H9 (cell line): ENCODE data around the gene GSG1L. TPM values are rescaled to one million over a fixed set of nuclear protein-coding genes. Genes with fewer than 3 reads are reported as not detected.
A peak's percentile ranks its signal among the peaks of the same experiment; 100 is the strongest.

Experiments
- DNase-seq: peaks from one replicate; pipeline ENCODE4 v3.0.0-alpha.2; 2017
- H2AFZ ChIP-seq: one replicate; pipeline ENCODE4 v1.6.1; 2013; ENCODE audit warnings: mild to moderate bottlenecking, low read length, control low read depth, moderate library complexity
- H2AK5ac ChIP-seq: 2 replicates; pipeline ENCODE4 v1.6.1; 2013; ENCODE audit warnings: low read length, control low read depth, mixed read lengths; ENCODE audit not compliant: insufficient read length
- H2BK120ac ChIP-seq: one replicate; pipeline ENCODE4 v1.6.1; 2013; ENCODE audit warnings: low read depth, mild to moderate bottlenecking, low read length, control low read depth, inconsistent platforms; ENCODE audit not compliant: poor library complexity, severe bottlenecking
- H2BK12ac ChIP-seq: 2 replicates; pipeline ENCODE4 v1.6.1; 2013; ENCODE audit warnings: low read length, control low read depth, mixed read lengths, low read depth; ENCODE audit not compliant: insufficient read length
- H2BK15ac ChIP-seq: 2 replicates; pipeline ENCODE4 v1.6.1; 2013; ENCODE audit warnings: low read depth, low read length, control low read depth
- H2BK20ac ChIP-seq: one replicate; pipeline ENCODE4 v1.6.1; 2013; ENCODE audit warnings: low read depth, mild to moderate bottlenecking, low read length, control low read depth, inconsistent platforms; ENCODE audit not compliant: poor library complexity, severe bottlenecking
- H2BK5ac ChIP-seq: 2 replicates; pipeline ENCODE4 v1.6.1; 2013; ENCODE audit warnings: low read length, control low read depth, mixed read lengths; ENCODE audit not compliant: insufficient read length
- H3K14ac ChIP-seq: 2 replicates; pipeline ENCODE4 v1.6.1; 2013; ENCODE audit warnings: low read length, control low read depth; ENCODE audit not compliant: insufficient read depth
- H3K18ac ChIP-seq: 2 replicates; pipeline ENCODE4 v1.6.1; 2013; ENCODE audit warnings: low read depth, mild to moderate bottlenecking, mixed read lengths, low read length, control low read depth; ENCODE audit not compliant: insufficient read length
- H3K23ac ChIP-seq: 2 replicates; pipeline ENCODE4 v1.6.1; 2013; ENCODE audit warnings: low read length, control low read depth, mixed read lengths, low read depth; ENCODE audit not compliant: insufficient read length
- H3K23me2 ChIP-seq: 2 replicates; pipeline ENCODE4 v1.6.1; 2013; ENCODE audit warnings: low read depth, mild to moderate bottlenecking, mixed read lengths, low read length, control low read depth; ENCODE audit not compliant: insufficient read length, poor library complexity, severe bottlenecking
- H3K27ac ChIP-seq: 2 replicates; pipeline ENCODE4 v1.5.1; 2013; ENCODE audit warnings: low read length, control low read depth, mixed read lengths, low read depth; ENCODE audit not compliant: insufficient read length
- H3K27me3 ChIP-seq: 2 replicates; pipeline ENCODE4 v1.6.1; 2013; ENCODE audit warnings: low read length, control low read depth, inconsistent platforms; ENCODE audit not compliant: insufficient read depth
- H3K4ac ChIP-seq: 2 replicates; pipeline ENCODE4 v1.6.1; 2013; ENCODE audit warnings: low read depth, mild to moderate bottlenecking, control low read depth, inconsistent platforms, low read length, moderate library complexity
- H3K4me1 ChIP-seq: 2 replicates; pipeline ENCODE4 v1.6.1; 2013; ENCODE audit warnings: low read length, control low read depth, inconsistent platforms; ENCODE audit not compliant: insufficient read depth
- H3K4me2 ChIP-seq: 2 replicates; pipeline ENCODE4 v1.6.1; 2013; ENCODE audit warnings: low read length, control low read depth, mixed read lengths; ENCODE audit not compliant: insufficient read length, insufficient read depth
- H3K56ac ChIP-seq: 2 replicates; pipeline ENCODE4 v1.6.1; 2013; ENCODE audit warnings: low read depth, mild to moderate bottlenecking, mixed read lengths, low read length, control low read depth; ENCODE audit not compliant: insufficient read length
- H3K79me1 ChIP-seq: 2 replicates; pipeline ENCODE4 v1.6.1; 2013; ENCODE audit warnings: low read depth, mild to moderate bottlenecking, moderate library complexity, low read length, control low read depth, inconsistent platforms; ENCODE audit not compliant: insufficient read depth, poor library complexity, severe bottlenecking
- H3K79me2 ChIP-seq: 2 replicates; pipeline ENCODE4 v1.6.1; 2013; ENCODE audit warnings: low read length, control low read depth, inconsistent platforms; ENCODE audit not compliant: insufficient read depth
- H3K9ac ChIP-seq: 2 replicates; pipeline ENCODE4 v1.6.1; 2013; ENCODE audit warnings: low read length, control low read depth, mixed read lengths; ENCODE audit not compliant: insufficient read length; ENCODE audit errors: extremely low read depth
- H3K9me3 ChIP-seq: one replicate; pipeline ENCODE4 v1.6.1; 2013; ENCODE audit warnings: low read depth, low read length, inconsistent platforms; ENCODE audit not compliant: control insufficient read depth
- H3T11ph ChIP-seq: one replicate; pipeline ENCODE4 v1.6.1; 2013; ENCODE audit warnings: mild to moderate bottlenecking, low read length, control low read depth, inconsistent platforms
- H4K20me1 ChIP-seq: one replicate; pipeline ENCODE4 v1.6.1; 2013; ENCODE audit not compliant: control insufficient read depth, insufficient read length, insufficient read depth
- H4K5ac ChIP-seq: 2 replicates; pipeline ENCODE4 v1.6.1; 2013; ENCODE audit warnings: low read depth, mild to moderate bottlenecking, mixed read lengths, low read length, control low read depth; ENCODE audit not compliant: insufficient read length
- H4K8ac ChIP-seq: replicated peaks from 2 replicates; pipeline ENCODE4 v1.6.1; 2013; ENCODE audit warnings: low read length, control low read depth, mixed read lengths, low read depth; ENCODE audit not compliant: insufficient read length
- H4K91ac ChIP-seq: 2 replicates; pipeline ENCODE4 v1.6.1; 2013; ENCODE audit warnings: low read depth, mild to moderate bottlenecking, moderate library complexity, mixed read lengths, low read length, control low read depth; ENCODE audit not compliant: insufficient read length
- H3K27ac Mint-ChIP-seq, 3 experiments: 2 replicates in 2 of 3; 3 replicates in 1 of 3; pipeline ENCODE4 v1.8.0; 2020 to 2021; ENCODE audit warnings: mixed read lengths in 3 of 3, mild to moderate bottlenecking in 1 of 3, moderate library complexity in 1 of 3
- H3K27me3 Mint-ChIP-seq: 2 replicates; pipeline ENCODE4 v1.8.0; 2021; ENCODE audit warnings: low read depth, mild to moderate bottlenecking, moderate library complexity, mixed read lengths
- H3K36me3 Mint-ChIP-seq, 3 experiments: 2 replicates in 2 of 3; 3 replicates in 1 of 3; pipeline ENCODE4 v1.8.0; 2020 to 2021; ENCODE audit warnings: low read depth in 3 of 3, mixed read lengths in 3 of 3; ENCODE audit not compliant: insufficient read depth in 1 of 3
- H3K4me1 Mint-ChIP-seq, 2 experiments: 2 replicates each; pipeline ENCODE4 v1.8.0; 2020; ENCODE audit warnings: mixed read lengths in 2 of 2
- H3K4me3 Mint-ChIP-seq, 2 experiments: 2 replicates in 1 of 2; 3 replicates in 1 of 2; pipeline ENCODE4 v1.8.0; 2020 to 2021; ENCODE audit warnings: mild to moderate bottlenecking in 2 of 2, mixed read lengths in 2 of 2, moderate library complexity in 1 of 2
- H3K9me3 Mint-ChIP-seq, 2 experiments: 2 replicates in 1 of 2; 3 replicates in 1 of 2; pipeline ENCODE4 v1.8.0; 2020; ENCODE audit warnings: mild to moderate bottlenecking in 2 of 2, mixed read lengths in 2 of 2, moderate library complexity in 1 of 2
- WGBS: extraction: QIAGEN DNeasy Blood & Tissue Kit; methylation state at CpG from one replicate; pipeline ENCODE4 v1.1.7; 2013; ENCODE audit warnings: missing lambda C conversion rate, low lambda C conversion rate, mixed read lengths; ENCODE audit not compliant: insufficient read length; ENCODE audit errors: extremely low coverage; 5-methylcytosine and 5-hydroxymethylcytosine counted together
- total RNA-seq: library from RNA; stranded (reverse); gene quantifications from 2 replicates; pipeline ENCODE4 v1.2.1, GENCODE V29; 2021
- TF ChIP-seq, protein P1 (sequence below): fragments of 200-600 bp; sonication (generic); conservative IDR thresholded peaks from 3 replicates; pipeline ENCODE4 v1.8.0; 2021; ENCODE audit warnings: antibody characterized with exemption, mild to moderate bottlenecking

Gene GSG1L
- total RNA-seq, 1 experiment from 2014 or later = 0.35 TPM

- Histone ChIP-seq H2BK5ac (no peak overlapping the region), H3K4me1 (no peaks in the 10 kb centered on the region), H3K9me3 (no peaks in the 10 kb centered on the region), H3K27me3 (no peaks in the 10 kb centered on the region), H3K79me1 (no peaks in the 10 kb centered on the region), H2AFZ (no peak overlapping the region), H2BK20ac (no peak overlapping the region), H3K56ac (no peak overlapping the region), H2AK5ac (no peak overlapping the region), H2BK12ac (no peak overlapping the region), H3T11ph (no peak overlapping the region), H3K23ac (no peak overlapping the region), H3K4ac (no peak overlapping the region), H3K79me2 (no peaks in the 10 kb centered on the region), H3K27ac (no peak overlapping the region), H4K5ac (no peak overlapping the region), H3K18ac (no peak overlapping the region), H3K4me2 (no peak overlapping the region), H3K9ac (no peak overlapping the region), H4K20me1 (no peaks in the 10 kb centered on the region), H3K23me2 (no peaks in the 10 kb centered on the region), H3K14ac (no peak overlapping the region), H2BK120ac (no peak overlapping the region), H2BK15ac (no peak overlapping the region), H4K91ac (no peak overlapping the region), H4K8ac (no peak overlapping the region)
- Mint-ChIP-seq H3K27me3 (no peaks in the 10 kb centered on the region), H3K36me3 (peaks cover 2 to 3% (median 2%) of the 10 kb centered on the region in 3 experiments; a peak in 5 of 7 replicates), H3K27ac (peak overlapping the region in 1 of 3 experiments; percentile 18; a peak in 2 of 7 replicates), H3K4me1 (no peaks in the 10 kb centered on the region), H3K4me3 (no peak overlapping the region), H3K9me3 (0 out of 5 replicates have a peak, but pooled peaks cover 0 to 2% of the 10 kb centered on the region in 2 experiments)
- TF ChIP-seq, protein P1, sequence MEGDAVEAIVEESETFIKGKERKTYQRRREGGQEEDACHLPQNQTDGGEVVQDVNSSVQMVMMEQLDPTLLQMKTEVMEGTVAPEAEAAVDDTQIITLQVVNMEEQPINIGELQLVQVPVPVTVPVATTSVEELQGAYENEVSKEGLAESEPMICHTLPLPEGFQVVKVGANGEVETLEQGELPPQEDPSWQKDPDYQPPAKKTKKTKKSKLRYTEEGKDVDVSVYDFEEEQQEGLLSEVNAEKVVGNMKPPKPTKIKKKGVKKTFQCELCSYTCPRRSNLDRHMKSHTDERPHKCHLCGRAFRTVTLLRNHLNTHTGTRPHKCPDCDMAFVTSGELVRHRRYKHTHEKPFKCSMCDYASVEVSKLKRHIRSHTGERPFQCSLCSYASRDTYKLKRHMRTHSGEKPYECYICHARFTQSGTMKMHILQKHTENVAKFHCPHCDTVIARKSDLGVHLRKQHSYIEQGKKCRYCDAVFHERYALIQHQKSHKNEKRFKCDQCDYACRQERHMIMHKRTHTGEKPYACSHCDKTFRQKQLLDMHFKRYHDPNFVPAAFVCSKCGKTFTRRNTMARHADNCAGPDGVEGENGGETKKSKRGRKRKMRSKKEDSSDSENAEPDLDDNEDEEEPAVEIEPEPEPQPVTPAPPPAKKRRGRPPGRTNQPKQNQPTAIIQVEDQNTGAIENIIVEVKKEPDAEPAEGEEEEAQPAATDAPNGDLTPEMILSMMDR = no peak
- DNase-seq = no peak
- no CpG with 5 or more reads among the region's 17 CpGs for WGBS
These were observed 293.0 kb downstream of the GSG1L start for GRCh38 chr16:27770271-27771196.
